GM12875 (cell line): Measurements from ENCODE around the gene PTCH2.

Experiments
- H3K4me3 ChIP-seq: one replicate; pipeline ENCODE4 v1.5.1; 2011; ENCODE audit warnings: low read depth, low read length, control low read depth
- CTCF ChIP-seq: IDR thresholded peaks from 2 replicates; pipeline ENCODE4 v1.5.1; 2011; ENCODE audit warnings: low read depth, mild to moderate bottlenecking, control low read depth, inconsistent platforms, low read length, moderate library complexity, borderline replicate concordance; ENCODE audit not compliant: insufficient read depth

PTCH2 gene

GRCh38 chr1:44805311-44806024 lies 37.6 kb downstream of the PTCH2 start:
- no peak for TF ChIP-seq CTCF
- H3K4me3 ChIP-seq: no peak overlapping the region

- no peak for TF ChIP-seq CTCF
- H3K4me3 ChIP-seq: no peak overlapping the region
These were observed 39.5 kb downstream of the PTCH2 start for GRCh38 chr1:44803312-44804095.

GRCh38 chr1:44803062-44803311 lies 40.1 kb downstream of the PTCH2 start:
- no peak for TF ChIP-seq CTCF
- H3K4me3 ChIP-seq: no peak overlapping the region

- no peak overlapping the region for H3K4me3 ChIP-seq
- TF ChIP-seq CTCF: no peak
These were observed 40.6 kb downstream of the PTCH2 start for GRCh38 chr1:44802306-44803061.

GRCh38 chr1:44801491-44802305 lies 41.4 kb downstream of the PTCH2 start:
- H3K4me3 ChIP-seq: peak overlapping the region; percentile 29
- no peak for TF ChIP-seq CTCF

GRCh38 chr1:44799770-44800584 lies 43.1 kb downstream of the PTCH2 start, which contains the start of gene PLK3:
TSS of gene PLK3 (plus strand) at chr1:44800377. CDS start at chr1:44800464, 87 bp downstream.
- peak within 1 kb of the TSS; percentile 83 for H3K4me3 ChIP-seq
- TF ChIP-seq CTCF: peak; percentile 94
